Brain microvascular endothelial cell (primary cell): Measurements from ENCODE around the gene SUPT5H.

Source experiments
- DNase-seq: peaks from one replicate; pipeline ENCODE4 v3.0.0-alpha.2; 2020
- H3K27ac ChIP-seq: fragments of 250-450 bp; sonication (Bioruptor Pico); 2 replicates; pipeline ENCODE4 v1.5.1; 2020; ENCODE audit warnings: mild to moderate bottlenecking, moderate library complexity
- H3K27me3 ChIP-seq: fragments of 250-450 bp; sonication (Bioruptor Pico); replicated peaks from 2 replicates; pipeline ENCODE4 v1.5.1; 2020; ENCODE audit warnings: mild to moderate bottlenecking
- H3K36me3 ChIP-seq: fragments of 250-450 bp; sonication (Bioruptor Pico); replicated peaks from 2 replicates; pipeline ENCODE4 v1.5.1; 2020; ENCODE audit warnings: mild to moderate bottlenecking
- H3K4me3 ChIP-seq: 2 replicates; pipeline ENCODE4 v1.5.1; 2011; ENCODE audit warnings: low read depth, mild to moderate bottlenecking, control low read depth, low read length, moderate library complexity
- CTCF ChIP-seq: IDR thresholded peaks from 2 replicates; pipeline ENCODE4 v1.5.1; 2011; ENCODE audit warnings: low read depth, mild to moderate bottlenecking, moderate library complexity, low read length, control low read depth, inconsistent platforms; ENCODE audit errors: missing control alignments
- in situ Hi-C: cut with HindIII; loops from 2 replicates; pipeline ENCODE4 v1.10.0; 2017; ENCODE audit warnings: low sequenced_read_pairs, low pct_ligation_motif_present

Gene SUPT5H

GRCh38 chr19:39409208-39410016, 36.0 kb upstream of the SUPT5H start:
- peaks cover 9% of the 10 kb centered on the region for H3K36me3 ChIP-seq
- peak overlapping the region; percentile 91 for H3K27ac ChIP-seq
- peak; percentile 33 for TF ChIP-seq CTCF
- peak overlapping the region; percentile 98 for H3K4me3 ChIP-seq
- no peak for DNase-seq
- in situ Hi-C loops, result no loop called here
- no peaks in the 10 kb centered on the region for H3K27me3 ChIP-seq

DNA sequence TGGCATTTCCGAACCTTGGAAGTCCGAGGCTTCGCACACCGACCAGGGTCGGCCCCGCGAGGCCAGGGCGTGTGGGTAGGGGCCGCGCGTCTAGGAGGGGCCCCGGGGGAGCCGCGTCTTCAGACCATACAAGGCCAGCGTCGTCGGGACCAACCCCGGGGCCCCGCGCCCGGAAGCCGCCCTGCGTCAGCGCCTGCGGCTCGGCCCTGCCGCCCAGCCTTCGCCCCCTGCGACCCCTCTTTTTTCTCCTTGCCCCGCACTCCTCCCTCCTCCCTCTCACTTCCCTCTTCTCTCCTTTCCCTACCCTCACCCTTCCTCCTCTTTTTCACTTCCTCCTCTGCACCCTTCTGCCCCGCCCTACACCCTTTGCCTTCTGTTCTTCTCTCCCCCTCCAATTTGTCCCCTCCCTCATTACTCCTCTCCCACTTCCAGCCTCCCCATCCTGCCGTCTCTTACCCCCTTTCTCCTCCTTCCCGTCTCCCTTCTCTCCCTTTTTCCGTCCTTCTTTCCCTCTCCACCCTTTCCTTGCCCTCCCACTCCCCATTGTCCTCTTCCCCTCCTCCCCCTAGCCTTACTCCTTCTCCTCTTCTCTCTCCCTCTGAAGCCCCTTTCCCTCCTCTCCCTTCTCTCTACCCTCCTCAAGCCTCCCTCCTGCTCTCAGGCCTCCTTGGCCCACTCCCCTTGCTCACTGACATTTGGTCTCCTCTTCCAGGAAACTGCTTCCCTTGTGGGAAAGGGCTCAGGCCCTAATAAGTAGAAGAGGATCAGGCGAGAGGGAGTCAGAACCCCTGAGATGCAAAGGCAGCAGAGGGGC, 35.2 kb upstream of the SUPT5H start:
- no peak for TF ChIP-seq CTCF
- peak; percentile 67 for DNase-seq
- no peaks in the 10 kb centered on the region for H3K27me3 ChIP-seq
- in situ Hi-C loops, result no loop called here
- H3K27ac ChIP-seq, result peak overlapping the region; percentile 91
- peak overlapping the region; percentile 98 for H3K4me3 ChIP-seq
- peaks cover 9% of the 10 kb centered on the region for H3K36me3 ChIP-seq

GRCh38 chr19:39410831-39411080, 34.6 kb upstream of the SUPT5H start:
- Histone ChIP-seq H3K4me3 (no peak overlapping the region), H3K27me3 (no peaks in the 10 kb centered on the region), H3K36me3 (peaks cover 11% of the 10 kb centered on the region), H3K27ac (peak overlapping the region; percentile 91)
- no peak for TF ChIP-seq CTCF
- DNase-seq, result no peak
- in situ Hi-C loops, result no loop called here

DNA sequence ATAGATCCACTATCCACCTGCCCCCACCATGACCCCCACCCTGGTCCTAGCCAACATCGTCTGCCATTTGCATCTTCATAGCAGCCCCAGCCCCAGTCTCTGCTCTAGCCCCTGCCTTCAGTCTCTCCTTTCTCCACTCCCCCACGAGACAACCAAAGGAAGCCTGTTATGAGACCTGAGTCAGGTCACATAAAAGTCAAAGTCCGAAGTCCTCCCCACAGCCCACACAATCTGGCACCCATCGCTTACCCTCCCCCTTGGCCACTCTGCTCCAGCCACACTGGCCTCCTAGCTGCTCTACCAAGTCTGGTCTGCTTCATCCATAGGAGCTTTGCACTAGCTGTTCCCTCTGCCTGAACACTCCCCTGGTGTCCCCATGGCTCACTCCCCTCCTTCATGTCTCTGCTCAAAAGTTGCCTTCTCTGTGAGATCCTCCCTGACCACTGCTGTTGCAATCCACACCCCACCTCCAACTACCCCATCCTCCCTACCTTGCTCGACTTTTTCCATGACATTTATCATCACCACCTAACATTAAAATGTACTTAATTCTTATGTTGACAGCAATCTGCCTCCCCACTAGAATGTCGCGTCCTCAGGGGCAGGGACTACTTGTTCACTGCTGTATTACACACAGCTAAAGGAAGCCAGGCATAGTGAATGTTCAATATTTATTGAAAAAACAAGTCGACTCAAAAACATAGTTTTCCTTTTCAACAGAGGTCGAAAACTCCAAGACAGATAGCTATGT, 34.1 kb upstream of the SUPT5H start:
- peak overlapping the region; percentile 91 for H3K27ac ChIP-seq
- H3K4me3 ChIP-seq, result peak overlapping the region; percentile 33
- in situ Hi-C loops, result no loop called here
- DNase-seq, result peak; percentile 66
- TF ChIP-seq CTCF, result no peak
- H3K36me3 ChIP-seq, result peaks cover 16% of the 10 kb centered on the region
- H3K27me3 ChIP-seq, result no peaks in the 10 kb centered on the region

GRCh38 chr19:39411832-39412099, 33.6 kb upstream of the SUPT5H start:
- in situ Hi-C loops, result no loop called here
- no peaks in the 10 kb centered on the region for H3K27me3 ChIP-seq

More at GRCh38 chr19:39411832-39412099, 33.6 kb upstream of the SUPT5H start:
- Histone ChIP-seq H3K27ac (peak overlapping the region; percentile 91), H3K4me3 (peak overlapping the region; percentile 33), H3K36me3 (peaks cover 18% of the 10 kb centered on the region)
- peak; percentile 92 for TF ChIP-seq CTCF
- DNase-seq, result peak; percentile 96
